Measurements from ENCODE around the gene USH1C.
A peak's percentile ranks its signal among the peaks of the same experiment; 100 is the strongest.

Gene USH1C

GRCh38 chr11:17544181-17544622, at the start of gene USH1C:
USH1C (minus strand) TSS chr11:17544416; CDS start chr11:17544307, 109 bp downstream.
- peak; percentile 12 for DNase-seq (ENCODE audit: low read depth)

- DNase-seq (ENCODE audit: low read depth) = no peak
These were observed 49.4 kb upstream of the USH1C start for GRCh38 chr11:17593466-17594245.

GRCh38 chr11:17591293-17591692, 47.1 kb upstream of the USH1C start:
- DNase-seq (ENCODE audit: low read depth) = no peak

GRCh38 chr11:17590463-17590862, 46.2 kb upstream of the USH1C start:
- DNase-seq (ENCODE audit: low read depth) = no peak

- no peak for DNase-seq (ENCODE audit: low read depth)
These were observed 44.5 kb upstream of the USH1C start for GRCh38 chr11:17588721-17589120.

GRCh38 chr11:17588166-17588565, 44.0 kb upstream of the USH1C start:
- no peak for DNase-seq (ENCODE audit: low read depth)

GRCh38 chr11:17585911-17586695, 41.9 kb upstream of the USH1C start:
- no peak for DNase-seq (ENCODE audit: low read depth)

GRCh38 chr11:17581732-17582053, 37.5 kb upstream of the USH1C start:
- DNase-seq (ENCODE audit: low read depth) = no peak

GRCh38 chr11:17581036-17581731, 37.0 kb upstream of the USH1C start:
- no peak for DNase-seq (ENCODE audit: low read depth)

GRCh38 chr11:17580271-17580670, 36.1 kb upstream of the USH1C start:
- no peak for DNase-seq (ENCODE audit: low read depth)

GRCh38 chr11:17579451-17579850, 35.2 kb upstream of the USH1C start:
- no peak for DNase-seq (ENCODE audit: low read depth)

GRCh38 chr11:17578958-17579357, 34.7 kb upstream of the USH1C start:
- no peak for DNase-seq (ENCODE audit: low read depth)

- no peak for DNase-seq (ENCODE audit: low read depth)
These were observed 34.1 kb upstream of the USH1C start for GRCh38 chr11:17578296-17578695.

- DNase-seq (ENCODE audit: low read depth) = no peak
These were observed 31.5 kb upstream of the USH1C start for GRCh38 chr11:17575431-17576425.

GRCh38 chr11:17574141-17575091, 30.2 kb upstream of the USH1C start:
- no peak for DNase-seq (ENCODE audit: low read depth)

GRCh38 chr11:17573526-17573925, 29.3 kb upstream of the USH1C start:
- DNase-seq (ENCODE audit: low read depth) = no peak

GRCh38 chr11:17572791-17573460, 28.7 kb upstream of the USH1C start:
- no peak for DNase-seq (ENCODE audit: low read depth)

- no peak for DNase-seq (ENCODE audit: low read depth)
These were observed 28.1 kb upstream of the USH1C start for GRCh38 chr11:17572359-17572690.

GRCh38 chr11:17571431-17572358, 27.5 kb upstream of the USH1C start:
- no peak for DNase-seq (ENCODE audit: low read depth)
